Activated naive CD8-positive, alpha-beta T cell treated with anti-CD3 and anti-CD28 coated beads, Interleukin-2, amount 50 U/mL, for 16 hours (primary cell): ENCODE results near the gene MCF2L.

Source experiments
- DNase-seq: peaks from one replicate; pipeline ENCODE4 v3.0.0-alpha.2; 2020; ENCODE audit warnings: low read depth, low spot score

The MCF2L gene

DNA sequence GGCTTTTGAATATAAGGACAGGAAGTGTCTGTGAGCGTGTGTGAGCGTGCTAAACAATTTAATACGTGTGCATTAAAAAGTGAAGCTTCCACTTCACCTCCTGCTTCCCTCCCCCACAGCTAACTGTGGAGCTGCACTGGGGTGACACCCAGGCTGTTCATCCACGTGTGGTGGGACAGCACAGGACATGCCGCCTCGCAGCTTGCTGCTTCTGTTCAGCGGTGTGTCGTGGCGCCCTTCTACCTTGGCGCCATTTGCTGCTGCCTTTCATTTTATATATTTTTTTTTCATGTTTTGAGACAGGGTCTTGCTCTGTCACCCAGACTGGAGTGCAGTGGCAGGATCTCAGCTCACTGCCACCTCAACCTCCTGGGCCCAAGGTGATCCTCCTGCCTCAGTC, 63.3 kb downstream of the MCF2L start:
- DNase-seq = no peak

DNA sequence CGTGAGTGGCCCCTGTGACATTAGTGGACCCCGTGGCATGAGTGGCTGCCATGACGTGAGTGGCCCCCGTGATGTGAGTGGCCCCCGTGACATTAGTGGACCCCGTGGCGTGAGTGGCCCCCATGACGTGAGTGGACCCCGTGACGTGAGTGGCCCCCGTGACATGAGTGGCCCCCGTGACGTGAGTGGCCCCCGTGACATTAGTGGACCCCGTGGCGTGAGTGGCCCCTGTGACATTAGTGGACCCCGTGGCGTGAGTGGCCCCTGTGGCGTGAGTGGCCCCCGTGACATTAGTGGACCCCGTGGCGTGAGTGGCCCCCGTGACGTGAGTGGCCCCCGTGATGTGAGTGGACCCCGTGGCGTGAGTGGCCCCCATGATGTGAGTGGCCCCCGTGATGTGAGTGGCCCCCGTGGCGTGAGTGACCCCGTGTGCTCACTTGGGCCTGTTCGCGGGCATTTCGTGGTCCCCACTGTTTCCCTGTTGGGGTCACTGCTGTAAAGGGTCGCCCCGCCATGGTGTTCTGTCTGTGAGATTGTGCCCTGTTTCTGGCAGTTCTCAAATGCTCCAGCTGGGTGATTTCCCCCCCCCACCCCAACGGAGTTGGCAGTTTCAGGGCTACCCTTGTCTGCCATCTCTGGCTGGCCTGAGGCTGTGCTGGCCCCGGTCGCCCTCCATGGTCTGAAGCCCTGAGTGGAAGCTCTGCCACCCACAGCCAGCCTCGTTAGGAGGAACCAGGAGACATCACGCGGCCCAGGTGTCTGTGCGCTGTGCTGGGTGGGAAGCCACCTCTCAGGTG, 64.2 kb downstream of the MCF2L start:
- no peak for DNase-seq

DNA sequence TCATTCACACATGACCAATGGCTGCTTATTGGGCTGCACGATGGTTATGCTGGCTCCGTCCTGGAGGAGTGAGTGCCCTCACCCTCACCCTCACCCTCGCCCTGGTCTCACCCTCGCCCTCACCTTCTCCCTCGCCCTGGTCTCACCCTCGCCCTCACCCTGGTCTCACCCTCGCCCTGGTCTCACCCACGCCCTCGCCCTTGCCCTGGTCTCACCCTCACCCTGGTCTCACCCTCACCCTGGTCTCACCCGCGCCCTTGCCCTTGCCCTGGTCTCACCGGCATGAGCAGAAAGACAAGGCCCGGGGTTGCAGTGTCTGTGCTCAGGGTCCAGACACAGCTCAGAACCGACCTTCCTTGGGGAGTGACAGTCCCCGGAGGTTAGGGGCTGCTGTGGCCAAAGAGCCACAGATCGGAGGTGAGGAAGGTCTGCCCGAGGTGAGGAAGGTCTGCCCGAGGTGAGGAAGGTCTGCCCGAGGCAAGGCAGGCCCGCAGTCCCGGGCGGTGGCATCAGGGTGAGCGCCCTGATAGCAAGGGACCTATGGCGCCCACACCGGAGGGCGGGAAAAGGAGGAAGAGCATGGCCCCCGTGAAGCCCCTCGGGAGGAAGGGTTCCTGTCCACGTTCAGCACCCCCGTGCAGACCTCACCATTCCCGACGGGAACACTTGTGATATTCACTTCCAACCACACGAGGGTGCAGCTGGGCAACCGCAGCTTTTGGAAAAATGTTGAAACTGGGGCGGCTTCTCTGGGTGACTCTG, 65.6 kb downstream of the MCF2L start:
- DNase-seq = no peak

DNA sequence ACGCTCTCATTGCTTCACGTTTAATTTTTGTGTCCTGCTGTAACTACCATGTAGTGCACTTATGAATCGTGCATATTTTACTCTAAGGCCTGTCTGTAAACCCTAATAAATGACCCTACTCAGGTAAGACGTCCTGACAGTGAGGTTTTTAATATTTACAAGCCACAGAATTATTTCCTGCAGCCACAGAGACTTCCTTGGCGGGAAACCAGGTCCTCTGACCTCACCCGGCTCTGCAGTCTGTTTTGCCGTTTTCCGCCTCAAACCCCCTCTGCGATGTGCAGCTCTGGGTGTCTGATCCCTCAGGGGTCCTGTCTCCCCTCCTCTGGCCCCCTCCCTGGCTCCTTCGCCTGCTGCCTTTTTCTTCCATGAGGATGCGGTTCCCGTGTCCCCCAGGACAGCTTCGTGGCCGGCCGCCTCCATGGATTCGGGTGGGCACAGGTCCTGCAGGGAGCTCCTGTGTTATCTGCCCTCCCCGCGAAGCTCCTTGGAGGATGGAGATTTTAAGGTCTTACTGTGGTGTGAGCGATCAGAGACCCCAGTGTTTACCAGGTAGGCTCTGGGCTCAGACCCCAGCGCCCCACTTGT, 66.3 kb downstream of the MCF2L start:
- no peak for DNase-seq

GRCh38 chr13:113036401-113036800, 67.4 kb downstream of the MCF2L start:
- no peak for DNase-seq

DNA sequence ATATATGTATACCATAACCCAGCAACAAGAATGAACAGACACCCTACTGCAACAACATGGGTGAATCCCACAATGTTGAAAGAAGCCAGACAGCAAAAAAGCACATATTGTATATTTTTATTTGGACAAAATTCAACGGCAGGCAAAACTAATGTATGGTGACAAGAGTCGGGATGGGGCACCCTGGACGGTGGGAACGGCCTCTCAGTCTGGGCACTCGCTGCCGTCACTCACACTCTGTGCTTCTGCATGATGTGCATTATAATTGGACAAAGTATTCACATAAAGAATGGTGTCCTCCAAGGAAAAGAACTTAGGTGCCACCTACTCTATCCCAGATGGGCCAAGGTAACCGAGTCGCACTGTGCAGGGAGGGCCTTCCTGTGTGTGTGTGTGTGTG, 71.0 kb downstream of the MCF2L start:
- no peak for DNase-seq

- DNase-seq = no peak
Observed at GRCh38 chr13:113040597-113041292, 71.7 kb downstream of the MCF2L start.

DNA sequence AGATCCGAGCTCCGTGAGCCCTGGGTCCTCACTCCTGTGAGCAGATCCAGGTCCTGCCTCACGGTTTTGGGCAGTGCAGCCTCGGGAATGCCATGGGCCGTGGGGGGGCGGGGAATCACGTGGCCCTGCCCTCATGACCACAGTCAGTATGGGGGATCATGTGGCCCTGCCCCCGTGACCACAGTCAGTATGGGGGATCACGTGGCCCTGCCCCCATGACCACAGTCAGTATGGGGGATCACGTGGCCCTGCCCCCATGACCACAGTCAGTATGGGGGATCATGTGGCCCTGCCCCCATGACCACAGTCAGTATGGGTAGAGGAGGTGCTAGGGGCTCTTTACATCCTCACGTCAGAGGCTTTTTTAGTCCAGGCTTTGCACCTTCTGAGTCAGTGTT, 72.3 kb downstream of the MCF2L start:
- no peak for DNase-seq

DNA sequence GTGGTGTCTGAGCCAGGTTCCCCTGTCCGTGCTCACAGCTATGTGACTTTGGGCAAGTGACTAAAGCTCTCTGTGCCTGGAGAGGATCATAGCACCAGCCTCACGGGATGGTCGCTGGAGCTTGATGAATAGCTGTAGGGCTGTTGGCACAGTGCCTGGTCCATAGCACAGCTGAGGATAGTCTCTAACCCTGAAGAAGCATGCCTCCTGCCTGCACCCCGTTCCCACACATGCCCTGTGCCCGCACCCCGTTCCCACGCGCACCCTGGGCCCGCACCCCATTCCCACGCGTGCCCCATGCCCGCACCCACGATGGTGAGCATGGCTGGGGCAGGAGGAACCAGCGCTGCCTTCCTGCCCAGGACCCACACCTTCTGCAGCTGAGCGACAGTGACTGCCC, 72.9 kb downstream of the MCF2L start:
- DNase-seq = no peak

GRCh38 chr13:113042456-113042855, 73.4 kb downstream of the MCF2L start:
- DNase-seq = no peak

GRCh38 chr13:113043001-113043630, 74.1 kb downstream of the MCF2L start:
- DNase-seq = no peak

GRCh38 chr13:113043931-113044330, 74.9 kb downstream of the MCF2L start:
- no peak for DNase-seq

GRCh38 chr13:113044391-113045114, 75.5 kb downstream of the MCF2L start:
- no peak for DNase-seq

GRCh38 chr13:113045251-113046127, 76.5 kb downstream of the MCF2L start:
- DNase-seq = no peak

- no peak for DNase-seq
Observed at GRCh38 chr13:113046128-113046882, 77.3 kb downstream of the MCF2L start.

DNA sequence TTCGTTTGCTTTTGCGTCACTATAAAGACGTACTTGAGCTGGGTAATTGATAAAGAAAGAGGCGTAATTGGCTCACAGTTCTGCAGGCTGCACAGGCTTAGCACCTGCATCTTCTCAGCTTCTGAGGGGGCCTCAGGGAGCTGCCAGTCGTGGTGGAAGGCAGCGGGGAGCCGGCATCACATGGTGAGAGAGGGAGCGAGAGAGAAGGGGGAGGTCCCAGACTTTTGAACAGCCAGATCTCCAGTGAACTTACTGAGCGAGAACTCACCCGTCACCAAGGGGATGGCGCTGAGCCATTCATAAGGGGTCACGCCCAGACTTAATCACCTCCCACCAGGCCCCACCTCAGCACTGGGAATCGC, 77.8 kb downstream of the MCF2L start:
- no peak for DNase-seq

DNA sequence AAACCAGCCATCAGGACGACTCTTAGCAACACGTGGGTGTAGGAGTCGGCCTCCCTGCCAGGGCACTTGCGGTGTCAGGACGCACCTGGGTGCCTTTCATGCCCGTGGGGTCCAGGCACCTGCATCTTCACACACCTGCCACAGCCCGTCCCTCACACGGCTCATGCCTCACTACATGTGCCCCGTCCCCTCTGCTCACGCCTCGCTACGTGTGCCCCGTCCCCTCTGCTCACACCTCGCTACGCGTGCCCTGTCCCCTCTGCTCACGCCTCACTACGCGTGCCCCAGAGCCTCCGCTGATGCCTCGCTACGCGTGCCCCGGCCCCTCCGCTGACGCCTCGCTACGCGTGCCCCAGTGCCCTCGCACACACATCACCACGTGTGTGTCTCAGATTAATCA, 78.6 kb downstream of the MCF2L start:
- DNase-seq = no peak

DNA sequence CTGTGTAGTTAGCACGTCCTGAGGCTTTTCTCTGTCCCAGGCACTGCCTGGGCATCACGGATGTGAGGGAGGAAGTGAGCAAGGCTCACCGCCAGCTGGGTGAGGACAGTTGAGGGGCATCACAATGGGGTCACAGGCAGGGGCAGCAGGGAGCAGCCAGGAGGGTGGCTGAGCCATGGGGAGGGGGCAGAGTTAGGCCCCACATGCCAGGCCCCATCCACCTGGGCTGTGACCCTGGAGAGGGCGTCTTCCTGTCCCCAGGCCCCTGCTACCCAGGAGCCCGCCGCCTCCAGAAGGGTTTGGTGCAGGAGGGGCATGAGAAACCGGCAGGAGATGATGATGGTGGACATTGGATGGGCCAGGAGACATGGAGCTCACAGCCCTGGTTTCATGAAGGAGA, 79.8 kb downstream of the MCF2L start:
- DNase-seq = no peak

DNA sequence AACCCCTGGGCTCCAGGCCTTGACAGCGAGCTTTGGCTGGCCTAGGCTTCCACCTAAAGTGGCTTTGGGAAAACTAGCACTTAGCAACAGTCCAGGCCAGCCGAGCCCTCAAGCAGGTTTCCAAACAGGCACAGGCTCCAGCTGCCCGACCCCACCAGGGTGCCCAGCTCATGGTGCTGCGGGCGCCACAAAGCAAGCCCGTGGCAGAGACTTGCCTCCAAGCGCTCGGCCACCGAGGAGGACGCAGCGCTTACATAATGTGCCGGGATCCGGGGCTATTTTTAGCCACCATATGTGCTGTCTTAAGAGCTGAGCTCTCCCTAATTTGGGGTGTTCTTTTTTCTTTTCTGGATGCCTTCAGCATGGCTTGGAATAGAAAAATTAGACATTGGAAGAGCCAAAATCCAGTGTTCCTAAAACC, 80.5 kb downstream of the MCF2L start:
- DNase-seq = no peak
